DOHH2 (cell line): ENCODE data around the gene FNIP1.

Experiments used
- CTCF ChIP-seq: fragments of 200-600 bp; sonication (generic); IDR thresholded peaks from one replicate; pipeline ENCODE4 v1.5.1; 2014; ENCODE audit warnings: antibody characterized with exemption, mild to moderate bottlenecking, low read depth, low read length; ENCODE audit not compliant: poor library complexity, severe bottlenecking
- EZH2phosphoT487 ChIP-seq: fragments of 200-600 bp; sonication (generic); IDR thresholded peaks from 2 replicates; pipeline ENCODE4 v1.6.1; 2017; ENCODE audit warnings: borderline replicate concordance, mild to moderate bottlenecking, antibody characterized with exemption, low read length, moderate library complexity, mixed read lengths

- no peak for TF ChIP-seq EZH2phosphoT487
- no peak for TF ChIP-seq CTCF
Measured at GRCh38 chr5:131654776-131655175, 142.0 kb downstream of the FNIP1 start.
